GM13977 (cell line): Measurements from ENCODE around the gene DNTT.

Experiments
- DNase-seq: peaks from one replicate; pipeline ENCODE4 v3.0.0; 2012; ENCODE audit warnings: low spot score
- in situ Hi-C: fragments of 300-500 bp; cut with MboI; formaldehyde crosslinking; loops from one replicate; pipeline ENCODE4 v1.12.0; 2022; ENCODE audit warnings: low sequenced_read_pairs, low pct_unique_long_range_greater_than_20kb, mixed read lengths, inconsistent platforms; ENCODE audit not compliant: unreplicated experiment
- TF ChIP-seq, protein P1 (sequence below): IDR thresholded peaks from 2 replicates; pipeline ENCODE4 v1.5.1; 2012; ENCODE audit warnings: mild to moderate bottlenecking, control low read depth; ENCODE audit not compliant: insufficient read depth; ENCODE audit errors: extremely low read depth, missing control alignments

The DNTT gene

DNA sequence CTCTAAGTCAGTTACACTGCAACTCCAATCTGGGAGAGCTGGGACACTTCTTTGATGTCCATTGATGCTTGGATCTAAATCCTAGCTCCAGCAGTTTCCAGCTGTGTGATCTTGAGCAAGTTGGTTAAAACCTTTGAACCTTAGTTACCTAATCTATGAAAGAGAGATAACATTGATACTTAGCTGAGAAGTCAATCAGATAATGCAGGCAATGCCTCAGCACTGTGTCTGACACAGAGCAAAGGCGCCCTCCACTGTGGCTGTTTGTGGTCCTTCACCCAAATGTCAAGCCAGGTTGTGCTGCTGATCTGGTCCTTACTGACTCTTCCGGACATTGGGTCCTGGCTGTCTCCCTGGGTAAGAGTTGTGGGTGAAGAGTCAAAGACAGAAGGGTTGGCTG is 20.2 kb downstream of the DNTT start:
- in situ Hi-C loops: no loop called here
- TF ChIP-seq, protein P1, sequence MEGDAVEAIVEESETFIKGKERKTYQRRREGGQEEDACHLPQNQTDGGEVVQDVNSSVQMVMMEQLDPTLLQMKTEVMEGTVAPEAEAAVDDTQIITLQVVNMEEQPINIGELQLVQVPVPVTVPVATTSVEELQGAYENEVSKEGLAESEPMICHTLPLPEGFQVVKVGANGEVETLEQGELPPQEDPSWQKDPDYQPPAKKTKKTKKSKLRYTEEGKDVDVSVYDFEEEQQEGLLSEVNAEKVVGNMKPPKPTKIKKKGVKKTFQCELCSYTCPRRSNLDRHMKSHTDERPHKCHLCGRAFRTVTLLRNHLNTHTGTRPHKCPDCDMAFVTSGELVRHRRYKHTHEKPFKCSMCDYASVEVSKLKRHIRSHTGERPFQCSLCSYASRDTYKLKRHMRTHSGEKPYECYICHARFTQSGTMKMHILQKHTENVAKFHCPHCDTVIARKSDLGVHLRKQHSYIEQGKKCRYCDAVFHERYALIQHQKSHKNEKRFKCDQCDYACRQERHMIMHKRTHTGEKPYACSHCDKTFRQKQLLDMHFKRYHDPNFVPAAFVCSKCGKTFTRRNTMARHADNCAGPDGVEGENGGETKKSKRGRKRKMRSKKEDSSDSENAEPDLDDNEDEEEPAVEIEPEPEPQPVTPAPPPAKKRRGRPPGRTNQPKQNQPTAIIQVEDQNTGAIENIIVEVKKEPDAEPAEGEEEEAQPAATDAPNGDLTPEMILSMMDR: peak; percentile 25

DNA sequence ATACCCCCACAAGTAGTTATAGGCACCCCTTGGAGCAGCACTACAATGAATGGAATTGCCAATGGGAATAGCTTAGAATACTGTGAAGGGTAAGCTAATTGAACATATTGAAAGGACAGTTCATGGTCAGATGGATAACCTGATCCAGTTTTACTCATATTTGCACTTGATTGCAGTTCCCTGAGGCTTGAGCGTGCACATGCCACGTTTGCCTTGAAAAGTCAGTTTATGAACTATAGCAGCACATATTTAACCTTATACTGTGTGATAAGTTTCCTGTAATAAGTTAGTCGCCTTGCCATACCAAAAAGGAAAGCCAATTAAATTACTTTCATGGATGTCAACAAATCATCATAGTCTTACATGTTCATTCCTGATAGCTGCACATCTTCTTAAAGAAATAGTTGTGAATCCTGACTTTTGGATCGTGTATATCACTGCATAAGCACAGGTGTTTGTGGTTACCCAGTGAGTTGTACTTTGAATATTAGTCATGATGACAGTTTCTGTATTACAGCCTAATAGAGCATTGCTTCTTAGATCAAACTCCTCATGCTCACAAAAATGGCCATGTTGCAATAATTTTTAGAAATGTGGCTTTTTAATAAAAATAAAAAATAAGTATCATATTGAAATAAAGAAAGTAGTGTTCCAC is 21.6 kb downstream of the DNTT start:
- in situ Hi-C loops: loop anchor here (25.0 kb wide), 1 partner anchor 314 kb away; no protein-coding TSS in a partner anchor
- peak; percentile 56 for DNase-seq
- TF ChIP-seq, protein P1: no peak

More for the DNA sequence above, 20.2 kb downstream of the DNTT start:
- no peak for DNase-seq

DNA sequence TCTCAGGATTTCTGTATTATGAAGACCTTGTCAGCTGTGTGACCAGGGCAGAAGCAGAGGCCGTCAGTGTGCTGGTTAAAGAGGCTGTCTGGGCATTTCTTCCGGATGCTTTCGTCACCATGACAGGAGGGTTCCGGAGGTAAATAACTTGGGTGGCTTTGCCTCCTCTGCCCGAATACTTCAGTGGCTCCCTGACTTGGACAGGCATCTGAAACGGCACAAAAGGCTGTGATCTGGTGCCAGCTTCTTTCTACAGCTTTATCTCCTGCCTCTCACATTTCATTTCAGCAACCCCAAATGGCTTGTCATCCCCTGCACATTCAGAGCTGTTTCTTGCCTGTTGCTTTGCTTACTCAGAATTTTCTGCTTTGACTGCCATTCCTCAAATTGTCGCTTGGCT is 23.2 kb downstream of the DNTT start:
- TF ChIP-seq, protein P1: no peak
- in situ Hi-C loops: loop anchor here (25.0 kb wide), 1 partner anchor 315 kb away; no protein-coding TSS in a partner anchor
- DNase-seq: no peak

DNA sequence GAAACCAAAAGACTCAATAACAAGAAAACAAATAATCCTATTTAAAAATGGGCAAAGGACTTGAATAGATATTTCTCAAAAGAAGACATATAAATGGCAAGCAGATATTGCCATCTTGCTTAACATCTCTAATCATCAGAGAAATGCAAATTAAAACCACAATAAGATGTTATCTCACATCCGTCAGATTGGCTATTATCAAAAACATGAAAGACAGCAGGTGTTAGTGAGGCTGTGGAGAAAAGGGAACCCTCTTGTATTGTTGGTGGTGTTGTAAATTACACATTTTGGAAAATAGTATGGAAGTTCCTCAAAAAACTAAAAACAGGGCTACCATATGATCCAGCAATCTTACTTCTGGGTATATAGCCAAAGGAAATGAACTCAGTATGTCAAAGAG is 28.9 kb downstream of the DNTT start:
- TF ChIP-seq, protein P1: no peak
- in situ Hi-C loops: loop anchor here (25.0 kb wide), 1 partner anchor 321 kb away; no protein-coding TSS in a partner anchor
- no peak for DNase-seq

DNA sequence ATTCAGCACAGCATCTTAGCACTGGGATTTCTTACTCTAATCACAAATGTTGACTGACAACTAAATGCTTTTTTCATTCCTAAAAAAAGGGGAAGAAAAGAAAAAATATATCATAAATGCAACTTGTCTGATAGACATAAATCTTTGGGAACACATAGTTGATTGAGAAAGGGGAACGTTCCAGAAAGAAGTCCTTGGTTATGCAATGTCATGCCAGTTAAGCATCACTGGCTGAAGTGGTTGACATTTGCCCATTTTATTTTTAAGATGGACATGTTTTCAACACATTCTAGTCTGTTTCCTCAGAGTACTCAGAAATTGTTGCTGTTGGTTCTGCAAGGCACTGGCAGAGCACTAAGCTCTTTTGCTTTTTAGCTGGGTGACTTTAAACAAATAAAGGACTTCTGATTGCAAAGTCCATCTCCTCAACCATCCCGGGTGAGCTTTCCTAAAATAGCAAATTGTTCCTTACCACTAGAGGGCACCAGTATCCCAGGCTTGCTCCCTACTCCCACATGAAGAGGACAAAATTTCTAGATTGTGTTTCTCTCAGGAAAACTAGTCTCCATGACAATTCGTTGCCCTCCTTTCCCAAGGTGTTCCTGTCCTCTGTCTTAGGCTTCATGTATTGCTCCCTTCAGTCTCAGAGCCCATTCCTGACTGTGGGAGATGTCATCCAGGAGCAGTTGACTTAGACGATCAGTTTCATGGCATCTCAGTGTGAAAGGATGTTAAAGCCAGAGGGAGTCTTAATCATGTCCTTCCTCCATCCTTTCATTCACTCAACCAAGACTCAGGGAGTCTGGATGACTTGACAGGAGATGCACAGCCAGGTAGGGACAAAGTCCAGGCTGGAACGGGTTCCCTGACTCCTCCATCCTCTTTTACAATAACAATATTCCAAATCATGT is 30.6 kb downstream of the DNTT start:
- TF ChIP-seq, protein P1: peak; percentile 60
- peak; percentile 13 for DNase-seq
- in situ Hi-C loops: loop anchor here (25.0 kb wide), 1 partner anchor 323 kb away; no protein-coding TSS in a partner anchor

DNA sequence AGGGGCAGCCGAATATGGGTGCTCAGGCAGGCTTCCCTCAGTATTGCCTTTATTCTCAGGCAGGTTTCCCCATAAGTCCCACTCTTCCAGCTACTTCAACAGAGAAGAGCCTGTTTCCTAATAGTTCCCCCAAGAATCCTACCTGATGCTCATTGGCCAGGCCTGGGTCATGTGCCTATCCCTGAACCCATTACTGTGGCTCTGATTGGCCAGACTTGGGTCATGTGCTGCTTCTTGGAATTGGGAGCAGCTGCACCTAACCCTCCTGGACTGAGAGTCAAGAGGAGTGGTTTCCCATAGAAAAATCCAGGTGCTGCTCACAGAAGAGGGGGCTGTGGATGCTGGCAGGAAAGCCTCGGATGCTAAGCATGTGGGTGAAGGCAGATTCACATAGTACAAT is 32.9 kb downstream of the DNTT start:
- TF ChIP-seq, protein P1: no peak
- no peak for DNase-seq
- in situ Hi-C loops: loop anchor here (25.0 kb wide), 1 partner anchor 325 kb away; no protein-coding TSS in a partner anchor
